Stimulated activated CD4-positive, alpha-beta T cell treated with anti-CD3 and anti-CD28 coated beads, Interleukin-15, amount 100 ng/mL, for 1 hour (primary cell): ENCODE results near the gene PALM3.
"Not testable (repeated sequence)": the region's sequence is repeated elsewhere in the genome, so short reads cannot be mapped to it uniquely, and the experiment has no call there.

ENCODE experiments used
- DNase-seq, 2 donors: peaks; one replicate each; pipeline ENCODE4 v3.0.0-alpha.2; 2020; ENCODE audit warnings: low read depth in 1 of 2, low spot score in 1 of 2

PALM3 gene

GRCh38 chr19:14033946-14034345, 27.9 kb downstream of the PALM3 start:
- no peak for DNase-seq

GRCh38 chr19:14031719-14032480, 30.0 kb downstream of the PALM3 start, which contains the start of gene IL27RA:
IL27RA (plus strand) TSS chr19:14031762; CDS start chr19:14031873, 111 bp downstream.
- DNase-seq = peak; percentile 65 to 73

GRCh38 chr19:14030997-14031718, 30.7 kb downstream of the PALM3 start:
- DNase-seq = no peak

GRCh38 chr19:14028901-14029300, 33.0 kb downstream of the PALM3 start:
- DNase-seq = no peak

GRCh38 chr19:14027856-14028450, 33.9 kb downstream of the PALM3 start, which contains the start of gene RLN3:
RLN3 (plus strand) TSS chr19:14028148; CDS start chr19:14028205, 57 bp downstream.
- DNase-seq = no peak

GRCh38 chr19:14026652-14027192, 35.2 kb downstream of the PALM3 start:
- not testable (repeated sequence) for DNase-seq

- no peak for DNase-seq
Observed at GRCh38 chr19:14023404-14024235, 38.3 kb downstream of the PALM3 start.

GRCh38 chr19:14022469-14022868, 39.4 kb downstream of the PALM3 start:
- DNase-seq = no peak

GRCh38 chr19:14021474-14021873, 40.4 kb downstream of the PALM3 start:
- DNase-seq = no peak

GRCh38 chr19:14019739-14020138, 42.1 kb downstream of the PALM3 start:
- not testable (repeated sequence) for DNase-seq

GRCh38 chr19:14019100-14019499, 42.8 kb downstream of the PALM3 start:
- no peak for DNase-seq

GRCh38 chr19:14015524-14016035, 46.3 kb downstream of the PALM3 start:
- no peak for DNase-seq

GRCh38 chr19:14012378-14012915, 49.4 kb downstream of the PALM3 start:
- DNase-seq = no peak

- no peak for DNase-seq
Observed at GRCh38 chr19:14006766-14007562, 54.9 kb downstream of the PALM3 start.

- DNase-seq = peak; percentile 100
Observed at GRCh38 chr19:14006085-14006765, 55.7 kb downstream of the PALM3 start, which contains the start of gene RFX1. RFX1 (minus strand) TSS chr19:14006320; CDS start chr19:13993843, 12,477 bp downstream.

GRCh38 chr19:14005349-14006084, 56.4 kb downstream of the PALM3 start:
- peak; percentile 83 to 90 for DNase-seq

GRCh38 chr19:14004619-14005348, 57.1 kb downstream of the PALM3 start:
- no peak for DNase-seq
